Activated B cell treated with CpG ODN at 0.5 μM for 24 hours (primary cell): Measurements from ENCODE around the gene GPRIN2. TPM values are rescaled to one million over a fixed set of nuclear protein-coding genes. Genes with fewer than 3 reads are reported as not detected.

Experiments used
- ATAC-seq: fragments of 200-7000 bp; cut with Tn5 transposase; one replicate; pipeline ENCODE4 v1.10.0; 2021; ENCODE audit warnings: low read depth, mild to moderate bottlenecking, moderate library complexity
- CTCF ChIA-PET: fragments of 350-600 bp; sonication (Branson Sonifier 250); formaldehyde crosslinking; loops from one replicate; lab custom pipeline; 2021; ENCODE audit warnings: antibody characterized with exemption; lab: Charles Lee
- POLR2A ChIA-PET: fragments of 350-600 bp; sonication (Branson Sonifier 250); formaldehyde crosslinking; loops from one replicate; lab custom pipeline; 2021; ENCODE audit warnings: antibody characterized with exemption; lab: Charles Lee
- DNase-seq: peaks from one replicate; pipeline ENCODE4 v3.0.0; 2022
- H3K27ac Mint-ChIP-seq: one replicate; pipeline ENCODE4 v1.8.0; 2020; ENCODE audit warnings: mixed read lengths
- H3K27me3 Mint-ChIP-seq: one replicate; pipeline ENCODE4 v1.8.0; 2021; ENCODE audit warnings: mixed read lengths
- H3K36me3 Mint-ChIP-seq: one replicate; pipeline ENCODE4 v1.8.0; 2021; ENCODE audit warnings: low read depth, mixed read lengths
- H3K4me1 Mint-ChIP-seq: one replicate; pipeline ENCODE4 v1.8.0; 2021; ENCODE audit warnings: mixed read lengths
- H3K4me3 Mint-ChIP-seq: one replicate; pipeline ENCODE4 v1.8.0; 2020; ENCODE audit warnings: mild to moderate bottlenecking, mixed read lengths
- H3K9me3 Mint-ChIP-seq: one replicate; pipeline ENCODE4 v1.8.0; 2020; ENCODE audit warnings: mixed read lengths
- intact Hi-C: fragments of 100-400 bp; cut with micrococcal nuclease; formaldehyde crosslinking; loops from one replicate; pipeline ENCODE4 v1.15.1; 2024
- total RNA-seq: library from RNA; stranded (reverse); gene quantifications from 2 replicates; pipeline ENCODE4 v1.2.3, GENCODE V29; 2022
- TF ChIP-seq, protein P1 (sequence below): fragments of 200-600 bp; IDR thresholded peaks from one replicate; pipeline ENCODE4 v1.8.0; 2022; ENCODE audit warnings: antibody characterized with exemption, mild to moderate bottlenecking

Gene GPRIN2
- total RNA-seq, 1 donor from 2014 or later, result not detected

GRCh38 chr10:46523119-46523961 is 33.1 kb downstream of the GPRIN2 start:
- Mint-ChIP-seq H3K9me3 (no peaks in the 10 kb centered on the region), H3K27me3 (no peaks in the 10 kb centered on the region), H3K4me1 (no peaks in the 10 kb centered on the region), H3K27ac (no peak overlapping the region), H3K4me3 (no peak overlapping the region), H3K36me3 (no peaks in the 10 kb centered on the region)
- DNase-seq (peak; percentile 15), ATAC-seq (no peak)
- ChIA-PET POLR2A (no interaction called here), CTCF (no interaction called here)
- intact Hi-C loops, result no loop called here
- TF ChIP-seq, protein P1, sequence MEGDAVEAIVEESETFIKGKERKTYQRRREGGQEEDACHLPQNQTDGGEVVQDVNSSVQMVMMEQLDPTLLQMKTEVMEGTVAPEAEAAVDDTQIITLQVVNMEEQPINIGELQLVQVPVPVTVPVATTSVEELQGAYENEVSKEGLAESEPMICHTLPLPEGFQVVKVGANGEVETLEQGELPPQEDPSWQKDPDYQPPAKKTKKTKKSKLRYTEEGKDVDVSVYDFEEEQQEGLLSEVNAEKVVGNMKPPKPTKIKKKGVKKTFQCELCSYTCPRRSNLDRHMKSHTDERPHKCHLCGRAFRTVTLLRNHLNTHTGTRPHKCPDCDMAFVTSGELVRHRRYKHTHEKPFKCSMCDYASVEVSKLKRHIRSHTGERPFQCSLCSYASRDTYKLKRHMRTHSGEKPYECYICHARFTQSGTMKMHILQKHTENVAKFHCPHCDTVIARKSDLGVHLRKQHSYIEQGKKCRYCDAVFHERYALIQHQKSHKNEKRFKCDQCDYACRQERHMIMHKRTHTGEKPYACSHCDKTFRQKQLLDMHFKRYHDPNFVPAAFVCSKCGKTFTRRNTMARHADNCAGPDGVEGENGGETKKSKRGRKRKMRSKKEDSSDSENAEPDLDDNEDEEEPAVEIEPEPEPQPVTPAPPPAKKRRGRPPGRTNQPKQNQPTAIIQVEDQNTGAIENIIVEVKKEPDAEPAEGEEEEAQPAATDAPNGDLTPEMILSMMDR, result no peak

- ChIA-PET POLR2A (no interaction called here), CTCF (no interaction called here)
- H3K4me1 Mint-ChIP-seq, result no peaks in the 10 kb centered on the region
- no peak overlapping the region for H3K4me3 Mint-ChIP-seq
- DNase-seq, result no peak
- H3K27ac Mint-ChIP-seq, result no peak overlapping the region
- intact Hi-C loops, result no loop called here
- no peaks in the 10 kb centered on the region for H3K36me3 Mint-ChIP-seq
- H3K9me3 Mint-ChIP-seq, result no peaks in the 10 kb centered on the region
- no peak for ATAC-seq
- TF ChIP-seq, protein P1, result no peak
- H3K27me3 Mint-ChIP-seq, result no peaks in the 10 kb centered on the region
Measured at GRCh38 chr10:46522295-46523118, 34.0 kb downstream of the GPRIN2 start.

- ATAC-seq (no peak), DNase-seq (no peak)
- H3K36me3 Mint-ChIP-seq, result no peaks in the 10 kb centered on the region
- no peaks in the 10 kb centered on the region for H3K4me1 Mint-ChIP-seq
- H3K27me3 Mint-ChIP-seq, result no peaks in the 10 kb centered on the region
- no peak overlapping the region for H3K4me3 Mint-ChIP-seq
- ChIA-PET POLR2A (no interaction called here), CTCF (no interaction called here)
- intact Hi-C loops, result no loop called here
- no peaks in the 10 kb centered on the region for H3K9me3 Mint-ChIP-seq
- H3K27ac Mint-ChIP-seq, result no peak overlapping the region
- TF ChIP-seq, protein P1, result no peak
Measured at GRCh38 chr10:46520941-46521340, 35.5 kb downstream of the GPRIN2 start.

GRCh38 chr10:46520381-46520780 is 36.1 kb downstream of the GPRIN2 start:
- no peaks in the 10 kb centered on the region for H3K4me1 Mint-ChIP-seq
- no peaks in the 10 kb centered on the region for H3K27me3 Mint-ChIP-seq
- DNase-seq, result no peak

More at GRCh38 chr10:46520381-46520780, 36.1 kb downstream of the GPRIN2 start:
- intact Hi-C loops, result no loop called here
- no peak for ATAC-seq
- ChIA-PET POLR2A (no interaction called here), CTCF (no interaction called here)
- TF ChIP-seq, protein P1, result no peak
- Mint-ChIP-seq H3K27ac (no peak overlapping the region), H3K9me3 (no peaks in the 10 kb centered on the region), H3K36me3 (no peaks in the 10 kb centered on the region), H3K4me3 (no peak overlapping the region)
